Activated T-cell treated with anti-CD3 and anti-CD28 coated beads for 4 hours (primary cell): ENCODE results near the gene RAMAC.
A peak's percentile ranks its signal among the peaks of the same experiment; 100 is the strongest.
"Not testable (repeated sequence)": the region's sequence is repeated elsewhere in the genome, so short reads cannot be mapped to it uniquely, and the experiment has no call there.

ENCODE experiments used
- DNase-seq: peaks from one replicate; pipeline ENCODE4 v3.0.0-alpha.2; 2020

Gene RAMAC

GRCh38 chr15:82969353-82969752 lies 16.7 kb upstream of the RAMAC start:
- no peak for DNase-seq

- no peak for DNase-seq
Observed at GRCh38 chr15:82970078-82970686, 15.8 kb upstream of the RAMAC start.

DNA sequence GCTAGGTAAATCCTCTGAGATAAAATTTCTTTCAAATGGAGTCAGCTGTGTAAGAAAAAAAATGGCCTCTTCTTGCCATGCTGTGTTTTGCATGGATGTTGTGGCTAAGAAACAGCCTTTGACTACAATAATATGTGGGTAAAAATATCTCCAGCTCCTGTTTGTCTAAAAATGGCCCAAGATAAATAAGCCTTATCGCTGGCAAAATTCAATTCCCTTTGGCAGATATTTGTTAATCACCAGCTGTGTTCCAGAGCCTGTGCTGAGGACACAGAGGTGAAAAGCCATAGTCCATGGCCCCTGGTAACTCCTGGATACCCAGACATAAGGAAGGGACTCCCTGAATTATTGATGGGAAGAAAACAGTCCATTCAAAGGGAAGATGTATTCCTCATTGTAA lies 15.3 kb upstream of the RAMAC start:
- no peak for DNase-seq

DNA sequence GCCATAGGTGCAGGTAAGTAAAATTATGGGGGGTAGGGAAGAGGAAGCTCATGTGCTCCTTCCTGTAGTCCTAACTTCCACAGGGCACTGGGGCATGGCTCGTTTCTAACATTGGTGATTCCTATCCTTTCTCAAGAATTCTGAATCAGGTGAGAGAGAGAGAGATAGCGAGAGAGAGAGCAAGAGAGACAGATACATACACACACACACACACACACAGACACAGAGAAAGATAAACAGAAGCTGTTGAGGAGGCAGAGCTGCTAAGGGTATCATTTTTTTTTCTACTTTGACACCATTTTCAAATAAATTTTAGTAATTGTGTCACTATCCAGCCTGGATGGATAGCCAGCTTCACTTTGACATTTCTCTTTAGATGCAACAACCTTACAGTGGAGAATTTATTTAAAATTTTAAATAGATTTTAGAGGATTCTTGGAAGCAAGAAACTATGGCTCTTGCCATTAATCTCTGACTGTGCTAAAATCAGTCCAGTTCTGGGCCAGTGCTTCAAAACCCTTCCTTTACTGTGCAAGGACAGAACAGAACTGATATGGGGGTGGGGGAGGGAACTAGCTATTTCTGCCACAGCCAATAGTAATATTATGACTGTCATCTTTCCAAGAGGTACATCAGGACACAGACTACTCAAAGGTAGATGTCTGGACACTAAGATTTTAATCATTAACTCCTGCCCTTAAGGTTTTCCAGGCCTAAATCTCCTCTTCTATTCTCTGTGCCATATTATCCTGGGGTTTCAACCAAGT lies 14.6 kb upstream of the RAMAC start:
- DNase-seq, result no peak

GRCh38 chr15:82972990-82973389 lies 13.0 kb upstream of the RAMAC start:
- no peak for DNase-seq

DNA sequence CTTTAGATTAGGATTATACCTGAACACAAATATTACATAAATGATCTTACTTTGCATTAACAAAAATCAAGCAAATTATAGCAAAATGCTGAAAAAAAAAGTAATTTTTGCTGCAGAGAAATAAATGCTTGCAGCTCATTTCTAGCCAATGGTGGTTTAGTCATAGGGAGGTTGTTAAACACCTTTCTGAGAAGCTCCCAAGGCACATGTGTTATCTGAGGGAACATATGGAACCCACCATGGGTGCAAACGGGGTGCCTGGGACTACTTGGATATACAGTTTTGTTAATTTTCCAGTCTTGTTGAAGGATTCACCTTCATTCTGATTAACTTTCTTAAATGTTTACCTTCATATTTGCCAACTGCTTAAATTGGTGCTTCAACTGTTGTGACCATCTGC lies 8.9 kb upstream of the RAMAC start:
- no peak for DNase-seq

- no peak for DNase-seq
Observed at GRCh38 chr15:82978438-82978837, 7.6 kb upstream of the RAMAC start.

GRCh38 chr15:82979726-82980125 lies 6.3 kb upstream of the RAMAC start:
- DNase-seq, result no peak

- DNase-seq, result no peak
Observed at GRCh38 chr15:82980981-82981380, 5.0 kb upstream of the RAMAC start.

DNA sequence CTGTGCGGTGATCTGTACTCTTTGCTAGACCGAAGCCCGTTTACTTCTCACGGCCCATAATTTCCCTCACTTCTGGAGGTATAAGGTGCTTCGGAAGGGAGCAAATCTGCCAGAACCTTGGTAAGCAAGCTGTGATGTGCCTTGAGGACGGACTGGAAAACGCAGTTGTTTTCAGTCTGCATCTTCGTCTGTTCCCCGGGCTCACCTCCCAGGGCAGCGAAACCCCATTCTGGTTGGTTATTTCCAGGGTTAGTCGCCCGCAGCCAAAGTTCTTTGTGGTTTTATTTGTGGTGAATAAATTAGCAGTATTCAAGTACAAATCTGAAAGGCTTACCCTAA lies 401 bp downstream of the RAMAC start:
- DNase-seq, result peak; percentile 2

DNA sequence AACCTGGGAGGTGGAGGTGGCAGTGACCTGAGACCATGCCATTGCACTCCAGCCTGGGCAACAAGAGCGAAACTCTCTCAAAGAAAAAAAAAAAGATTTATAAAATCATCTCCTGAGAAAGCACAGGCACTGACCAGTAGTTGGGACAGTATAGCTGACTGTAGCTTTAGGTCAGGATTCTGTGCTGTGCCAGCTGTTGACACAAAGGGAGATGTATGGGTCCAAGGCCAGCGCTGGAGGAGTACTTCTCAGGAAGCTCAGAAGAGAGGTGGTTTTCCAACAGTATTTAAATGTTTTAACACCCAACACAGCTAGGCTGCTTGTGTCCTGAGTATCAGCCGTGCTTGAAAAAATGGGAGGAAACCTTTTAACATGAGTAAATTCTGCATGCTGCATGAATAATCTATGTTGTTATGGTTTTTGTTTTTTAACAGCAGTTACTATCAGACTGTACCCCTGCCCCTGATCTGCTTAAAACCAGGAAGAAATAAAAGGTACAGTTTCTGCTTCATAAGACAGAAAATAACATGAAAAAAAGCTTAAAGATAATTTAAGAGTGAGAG lies 6.5 kb downstream of the RAMAC start:
- no peak for DNase-seq

DNA sequence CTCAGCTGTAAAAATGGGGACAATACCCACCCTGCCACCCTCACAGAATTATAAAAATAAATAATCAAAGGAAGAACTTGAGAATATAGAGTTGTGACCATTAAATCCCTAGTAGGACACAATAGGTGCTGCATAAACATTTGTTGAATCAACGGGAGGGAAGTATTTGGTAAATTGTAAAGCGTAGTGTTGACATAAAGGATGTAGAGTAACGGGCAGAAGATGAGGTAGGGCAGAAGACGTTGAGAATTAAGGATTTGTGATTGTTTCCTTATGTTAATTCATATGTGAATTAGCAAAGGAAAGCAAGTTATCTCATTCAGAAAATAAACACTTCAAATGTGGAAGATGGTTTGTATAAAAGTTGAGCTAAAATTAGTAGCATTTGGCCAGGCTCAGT lies 7.1 kb downstream of the RAMAC start:
- no peak for DNase-seq

DNA sequence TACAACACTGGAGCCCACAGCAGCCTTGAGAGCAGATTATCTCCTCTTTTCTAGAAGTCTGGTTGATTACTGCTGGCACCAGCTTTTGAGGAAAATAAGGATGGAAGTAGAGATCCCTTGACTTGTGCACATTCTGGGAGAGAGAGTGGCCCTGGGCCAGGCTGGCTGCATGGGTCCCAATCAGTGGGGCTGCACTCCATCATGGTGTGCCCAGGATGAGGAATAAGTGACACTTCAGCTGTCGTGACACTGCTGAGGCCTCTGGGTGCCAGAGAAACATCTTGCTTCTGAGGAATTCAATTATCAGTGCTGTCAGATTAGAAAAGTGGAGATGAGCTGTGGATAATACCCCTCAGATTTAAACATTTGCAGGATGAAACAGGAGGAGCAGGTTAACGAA lies 9.1 kb downstream of the RAMAC start:
- no peak for DNase-seq

DNA sequence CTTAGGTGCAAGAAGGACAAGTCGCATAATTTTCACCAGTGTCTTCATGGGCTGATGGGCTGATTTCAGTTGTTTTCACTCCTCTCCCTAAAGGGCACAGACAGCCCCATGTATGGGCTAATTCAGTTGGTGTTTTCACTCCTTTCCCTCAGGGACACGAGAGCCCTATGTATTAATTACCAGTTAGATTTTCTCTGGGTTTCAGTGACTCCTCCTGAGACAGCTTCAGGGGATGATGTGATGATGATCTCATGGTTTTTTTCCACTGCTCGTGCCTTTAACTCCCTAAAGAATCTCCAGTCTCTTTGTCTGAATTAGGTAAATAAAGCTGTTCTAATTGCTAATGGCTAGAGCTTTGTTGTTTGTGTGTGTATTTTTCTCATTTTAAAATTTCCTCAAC lies 9.9 kb downstream of the RAMAC start:
- DNase-seq, result no peak

DNA sequence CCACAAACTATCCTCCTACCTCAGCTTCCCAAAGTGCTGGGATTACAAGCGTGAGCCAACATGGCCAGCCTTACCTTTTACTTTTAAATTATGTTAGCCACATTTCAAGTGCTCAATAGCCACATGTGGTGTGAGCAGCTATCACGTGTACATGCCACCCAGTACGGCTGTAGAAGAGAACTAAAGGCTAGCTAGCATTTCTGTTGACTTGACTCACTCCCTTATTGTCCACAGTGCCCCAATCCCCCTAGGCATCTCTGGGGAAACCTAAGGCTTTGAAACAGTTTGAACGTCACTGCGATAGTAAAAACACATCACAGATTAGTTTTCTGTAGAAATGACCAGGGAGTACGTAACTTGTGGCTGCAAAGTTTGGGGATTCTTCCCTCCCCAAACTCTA lies 13.4 kb downstream of the RAMAC start:
- no peak for DNase-seq

GRCh38 chr15:82999905-83000671 lies 14.1 kb downstream of the RAMAC start:
- DNase-seq, result no peak

DNA sequence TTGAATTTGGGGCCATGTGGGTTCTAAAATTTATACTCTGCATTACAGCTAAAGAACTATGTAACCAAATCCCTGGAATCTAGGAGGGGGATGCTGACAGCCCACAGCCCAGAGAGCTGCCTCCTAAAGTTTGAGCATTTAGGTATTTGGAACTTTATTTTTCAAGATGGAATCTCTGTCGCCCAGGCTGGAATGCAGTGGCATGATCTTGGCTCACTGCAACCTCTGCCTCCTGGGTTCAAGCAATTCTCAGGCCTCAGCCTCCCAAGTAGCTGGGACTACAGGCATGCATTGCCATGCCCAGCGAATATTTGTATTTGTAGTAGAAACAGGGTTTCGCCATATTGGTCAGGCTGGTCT lies 14.6 kb downstream of the RAMAC start:
- DNase-seq, result not testable (repeated sequence)

GRCh38 chr15:83010709-83011270 lies 24.8 kb downstream of the RAMAC start:
- DNase-seq, result peak; percentile 71

DNA sequence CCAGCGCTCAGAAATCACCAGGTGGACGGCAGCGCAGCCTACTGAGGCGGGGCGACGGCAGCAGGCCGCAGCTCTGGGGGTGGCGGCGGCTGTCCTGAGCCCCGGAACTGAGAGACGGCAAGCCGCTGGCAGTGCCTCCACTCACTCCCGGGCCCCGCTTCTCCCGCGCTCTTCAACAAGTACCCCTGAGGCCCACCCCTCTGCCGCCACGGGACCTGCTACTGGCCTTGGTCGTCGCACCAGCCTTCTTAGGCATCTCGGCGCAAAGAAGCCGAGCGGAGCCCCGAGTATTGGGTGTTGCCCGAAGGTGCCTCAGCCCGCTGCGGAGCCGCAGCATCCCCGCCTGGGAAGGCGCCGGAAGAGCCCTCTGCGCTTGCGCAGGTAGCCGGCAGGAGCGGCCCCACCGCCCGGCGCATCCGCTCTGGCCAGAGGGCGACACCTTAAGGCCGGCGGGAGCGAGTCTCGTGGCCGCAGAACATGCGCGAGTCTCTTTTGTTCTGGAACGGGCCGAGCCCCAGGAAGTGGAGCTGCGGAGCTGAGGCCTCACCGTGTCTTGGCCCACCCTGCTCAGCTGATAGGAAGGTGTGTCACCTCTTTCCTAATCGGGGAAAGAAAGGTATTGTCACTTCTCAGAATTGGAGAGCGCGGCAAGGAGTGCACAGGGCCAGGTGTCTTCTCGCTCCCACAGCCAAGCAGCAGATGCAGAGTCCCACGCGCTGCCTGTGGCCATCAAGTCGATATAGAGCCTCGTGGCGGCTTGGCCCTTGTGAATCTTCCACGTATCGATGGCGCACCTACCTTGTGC lies 25.5 kb downstream of the RAMAC start, which contains the start of gene C15orf40:
TSS of gene C15orf40 (minus strand) at position 369 of the 805 bp plus-strand sequence. CDS start at position 337, 32 bp downstream.
- DNase-seq, result peak; percentile 67

GRCh38 chr15:83012076-83012426 lies 26.0 kb downstream of the RAMAC start:
- DNase-seq, result no peak

- DNase-seq, result no peak
Observed at GRCh38 chr15:83012636-83013035, 26.6 kb downstream of the RAMAC start.

- no peak for DNase-seq
Observed at GRCh38 chr15:83014205-83014653, 28.2 kb downstream of the RAMAC start.

- DNase-seq, result no peak
Observed at GRCh38 chr15:83015361-83015760, 29.4 kb downstream of the RAMAC start.
